WTC11 (cell line): ENCODE measurements around the gene ZCCHC2.

Experiments
- ATF2 ChIP-seq: sonication (generic); formaldehyde crosslinking; IDR thresholded peaks from 2 replicates; pipeline ENCODE4 v1.8.1; 2022; ENCODE audit warnings: low read depth, missing genetic modification reagents, borderline replicate concordance
- CTCF ChIP-seq: fragments of 200-600 bp; IDR thresholded peaks from 2 replicates; pipeline ENCODE4 v1.8.0; 2022; ENCODE audit warnings: antibody characterized with exemption
- MAX ChIP-seq: sonication (generic); formaldehyde crosslinking; IDR thresholded peaks from 2 replicates; pipeline ENCODE4 v1.8.0; 2022; ENCODE audit warnings: mild to moderate bottlenecking, missing genetic modification reagents
- ZNF263 ChIP-seq: sonication (generic); formaldehyde crosslinking; IDR thresholded peaks from 2 replicates; pipeline ENCODE4 v1.8.1; 2022; ENCODE audit warnings: low read depth, mild to moderate bottlenecking, moderate library complexity, missing genetic modification reagents

- TF ChIP-seq CTCF (no peak), MAX (CRISPR knock-in tag) (no peak), ATF2 (CRISPR knock-in tag) (no peak), ZNF263 (CRISPR knock-in tag) (no peak)
Measured at GRCh38 chr18:62614494-62614893, 91.7 kb downstream of the ZCCHC2 start.
